Activated T-cell treated with anti-CD3 and anti-CD28 coated beads, Interleukin-2, amount 50 U/mL, for 4 hours (primary cell): ENCODE results near the gene SNTG2. TPM values are rescaled to one million over a fixed set of nuclear protein-coding genes. Genes with fewer than 3 reads are reported as not detected.

Source experiments
- ATAC-seq, 2 donors: fragments of 200-7000 bp; cut with Tn5 transposase; one replicate each; pipeline ENCODE4 v1.10.0; 2021
- DNase-seq: peaks from one replicate; pipeline ENCODE4 v3.0.0-alpha.2; 2020
- H3K27me3 Mint-ChIP-seq: one replicate; pipeline ENCODE4 v1.8.0; 2021; ENCODE audit warnings: low read depth, mixed read lengths
- H3K36me3 Mint-ChIP-seq: one replicate; pipeline ENCODE4 v1.8.0; 2022; ENCODE audit warnings: mixed read lengths; ENCODE audit not compliant: insufficient read depth
- H3K4me1 Mint-ChIP-seq: one replicate; pipeline ENCODE4 v1.8.0; 2021; ENCODE audit warnings: low read depth, mixed read lengths
- H3K4me3 Mint-ChIP-seq: one replicate; pipeline ENCODE4 v1.8.0; 2021; ENCODE audit warnings: mild to moderate bottlenecking, moderate library complexity, mixed read lengths
- H3K9me3 Mint-ChIP-seq: one replicate; pipeline ENCODE4 v1.8.0; 2021; ENCODE audit warnings: mixed read lengths
- total RNA-seq, 3 donors: library from RNA; stranded (reverse); gene quantifications; one replicate each; pipeline ENCODE4 v1.2.1, GENCODE V29; 2021

Gene SNTG2
- total RNA-seq, 3 donors from 2014 or later, result 0.22 to 1.0 (median 0.98) TPM

DNA sequence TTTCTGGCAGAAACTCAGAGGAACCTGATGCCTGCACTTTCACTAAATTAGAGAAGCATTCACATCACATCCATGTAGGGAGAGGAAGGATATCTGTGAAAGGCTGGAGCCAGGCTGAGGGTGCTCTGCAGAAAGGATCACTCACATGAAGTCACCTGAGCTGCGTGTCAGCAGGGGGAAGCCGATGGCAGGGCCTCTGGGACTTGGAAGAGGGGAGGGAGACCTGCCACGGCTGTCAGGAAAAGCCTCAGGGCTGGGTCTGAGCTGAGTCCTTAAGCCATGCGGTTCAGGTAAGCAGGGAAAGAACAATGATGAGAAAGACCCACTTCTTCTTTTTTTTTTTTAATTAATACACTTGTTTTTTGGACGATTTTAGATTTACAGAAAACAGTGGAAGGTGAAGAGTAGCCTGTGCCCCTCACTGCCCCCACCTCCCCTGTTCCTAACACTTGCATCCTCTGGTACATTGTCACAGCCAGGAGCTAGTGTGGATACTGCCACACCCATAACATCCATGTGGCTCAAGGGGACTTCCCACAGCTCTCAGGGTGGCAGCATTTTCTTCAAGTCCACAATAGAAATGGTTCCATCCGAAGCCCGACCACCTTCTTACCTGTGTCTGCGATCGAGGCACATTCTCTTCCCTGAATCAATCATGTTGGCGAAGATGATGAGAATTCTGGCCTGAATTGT lies 306.1 kb downstream of the SNTG2 start:
- no peak overlapping the region for H3K4me3 Mint-ChIP-seq
- ATAC-seq (no peak), DNase-seq (no peak)
- peaks cover 2% of the 10 kb centered on the region for H3K4me1 Mint-ChIP-seq
- H3K9me3 Mint-ChIP-seq, result no peaks in the 10 kb centered on the region
- H3K27me3 Mint-ChIP-seq, result peaks cover 4% of the 10 kb centered on the region
- no peaks in the 10 kb centered on the region for H3K36me3 Mint-ChIP-seq

GRCh38 chr2:1257334-1257733 lies 306.7 kb downstream of the SNTG2 start:
- peaks cover 4% of the 10 kb centered on the region for H3K27me3 Mint-ChIP-seq
- H3K4me1 Mint-ChIP-seq, result peaks cover 2% of the 10 kb centered on the region
- no peaks in the 10 kb centered on the region for H3K9me3 Mint-ChIP-seq
- ATAC-seq (no peak), DNase-seq (no peak)
- no peaks in the 10 kb centered on the region for H3K36me3 Mint-ChIP-seq
- no peak overlapping the region for H3K4me3 Mint-ChIP-seq

- no peaks in the 10 kb centered on the region for H3K4me1 Mint-ChIP-seq
- H3K27me3 Mint-ChIP-seq, result no peaks in the 10 kb centered on the region
- H3K4me3 Mint-ChIP-seq, result no peak overlapping the region
- H3K36me3 Mint-ChIP-seq, result no peaks in the 10 kb centered on the region
- no peaks in the 10 kb centered on the region for H3K9me3 Mint-ChIP-seq
- DNase-seq (no peak), ATAC-seq (no peak)
Observed at GRCh38 chr2:1259746-1260145, 309.1 kb downstream of the SNTG2 start.

- Mint-ChIP-seq H3K36me3 (no peaks in the 10 kb centered on the region), H3K27me3 (peaks cover 2% of the 10 kb centered on the region), H3K9me3 (no peaks in the 10 kb centered on the region), H3K4me3 (no peak overlapping the region), H3K4me1 (no peaks in the 10 kb centered on the region)
- ATAC-seq (no peak), DNase-seq (no peak)
Observed at GRCh38 chr2:1262609-1263008, 312.0 kb downstream of the SNTG2 start.

DNA sequence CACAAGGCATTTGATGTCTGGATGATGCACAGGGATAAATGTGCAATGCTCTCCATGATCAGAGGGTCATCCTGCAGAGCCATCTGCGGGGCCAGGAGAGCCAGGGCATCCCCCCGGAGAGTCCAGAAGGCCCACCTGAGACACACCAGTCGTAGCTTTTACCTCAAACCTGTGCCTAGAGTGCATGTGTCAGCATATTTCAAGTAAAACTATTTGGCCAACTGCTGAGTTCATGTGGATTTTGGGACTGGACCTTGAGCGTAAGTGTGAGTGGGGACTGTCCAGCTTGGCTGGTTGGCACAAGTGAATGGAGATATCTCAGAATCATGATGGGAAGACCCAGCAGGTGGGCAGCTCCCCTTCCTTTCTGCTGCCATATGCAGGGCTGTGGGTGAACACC lies 314.8 kb downstream of the SNTG2 start:
- no peaks in the 10 kb centered on the region for H3K9me3 Mint-ChIP-seq
- DNase-seq (no peak), ATAC-seq (no peak)
- H3K4me1 Mint-ChIP-seq, result no peaks in the 10 kb centered on the region
- peaks cover 2% of the 10 kb centered on the region for H3K27me3 Mint-ChIP-seq
- H3K4me3 Mint-ChIP-seq, result no peak overlapping the region
- no peaks in the 10 kb centered on the region for H3K36me3 Mint-ChIP-seq

- Mint-ChIP-seq H3K4me3 (no peak overlapping the region), H3K27me3 (peaks cover 2% of the 10 kb centered on the region), H3K36me3 (no peaks in the 10 kb centered on the region), H3K9me3 (no peaks in the 10 kb centered on the region), H3K4me1 (no peaks in the 10 kb centered on the region)
- DNase-seq (no peak), ATAC-seq (no peak)
Observed at GRCh38 chr2:1266351-1266750, 315.7 kb downstream of the SNTG2 start.

DNA sequence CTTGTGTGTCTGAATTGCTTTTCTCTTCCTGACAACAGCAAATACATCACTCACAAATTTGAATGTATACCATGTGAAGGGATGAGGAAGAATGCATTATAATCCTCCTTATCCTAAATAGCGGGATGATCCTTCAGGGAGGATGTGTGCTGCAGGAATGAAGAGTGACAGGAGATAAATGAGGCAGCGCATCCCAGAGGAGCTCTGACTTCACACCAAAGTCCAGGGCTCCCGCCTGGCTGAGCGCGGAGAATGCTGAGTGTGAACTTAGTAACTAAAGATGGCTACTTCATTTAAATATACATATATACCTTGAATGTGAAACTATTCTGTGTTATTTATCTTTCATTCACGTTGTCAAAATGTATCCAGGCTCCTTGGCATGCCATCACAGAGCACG lies 317.4 kb downstream of the SNTG2 start:
- Mint-ChIP-seq H3K4me1 (no peaks in the 10 kb centered on the region), H3K9me3 (no peaks in the 10 kb centered on the region), H3K27me3 (peaks cover 2% of the 10 kb centered on the region), H3K4me3 (no peak overlapping the region), H3K36me3 (no peaks in the 10 kb centered on the region)
- ATAC-seq (no peak), DNase-seq (no peak)

- DNase-seq (no peak), ATAC-seq (no peak)
- Mint-ChIP-seq H3K36me3 (peaks cover 6% of the 10 kb centered on the region), H3K4me3 (no peak overlapping the region), H3K4me1 (no peaks in the 10 kb centered on the region), H3K27me3 (peaks cover 2% of the 10 kb centered on the region), H3K9me3 (peaks cover 5% of the 10 kb centered on the region)
Observed at GRCh38 chr2:1269812-1270211, 319.2 kb downstream of the SNTG2 start.

DNA sequence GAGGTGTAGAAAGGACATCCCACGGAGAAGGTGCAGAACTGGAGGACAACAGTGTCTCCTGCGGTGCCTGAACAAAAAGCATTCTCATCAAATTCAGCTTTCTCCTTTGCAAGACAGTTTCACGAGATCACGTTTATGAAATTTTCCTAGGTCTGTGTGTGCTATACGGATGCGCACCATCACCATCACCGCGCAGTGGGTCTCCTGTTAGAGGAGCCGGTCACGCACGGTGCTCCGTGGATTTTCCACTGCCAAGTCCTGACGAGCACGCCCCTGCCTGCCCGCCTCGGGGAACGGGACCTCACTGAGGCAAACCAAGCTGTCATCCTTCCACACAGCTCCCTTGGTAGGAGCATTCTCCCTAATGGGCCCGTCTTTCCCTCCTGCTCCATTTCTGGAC lies 322.2 kb downstream of the SNTG2 start:
- H3K27me3 Mint-ChIP-seq, result no peaks in the 10 kb centered on the region
- ATAC-seq (no peak), DNase-seq (no peak)
- peaks cover 15% of the 10 kb centered on the region for H3K9me3 Mint-ChIP-seq
- peaks cover 6% of the 10 kb centered on the region for H3K36me3 Mint-ChIP-seq
- H3K4me3 Mint-ChIP-seq, result no peak overlapping the region
- H3K4me1 Mint-ChIP-seq, result no peaks in the 10 kb centered on the region

DNA sequence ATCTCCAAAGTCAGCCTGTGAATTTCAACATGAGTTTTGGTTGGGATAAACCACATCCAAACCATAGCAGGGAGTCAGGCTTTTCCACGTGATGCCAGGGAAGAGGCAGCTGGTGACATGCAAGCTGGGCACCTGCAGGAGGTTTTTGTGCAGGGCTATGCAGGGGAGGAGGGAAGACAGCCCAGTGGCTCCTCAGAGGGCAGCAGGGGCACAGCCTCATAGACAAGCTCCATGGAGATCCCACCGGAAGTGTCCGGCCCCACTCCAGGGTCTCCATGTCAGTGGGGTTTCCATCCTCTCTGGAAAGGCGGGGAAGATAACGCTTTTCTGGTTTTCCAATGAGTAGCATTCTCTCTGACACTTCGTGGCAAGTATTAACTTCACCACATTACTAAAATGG lies 327.0 kb downstream of the SNTG2 start:
- H3K36me3 Mint-ChIP-seq, result peaks cover 6% of the 10 kb centered on the region
- no peak for ATAC-seq

DNA sequence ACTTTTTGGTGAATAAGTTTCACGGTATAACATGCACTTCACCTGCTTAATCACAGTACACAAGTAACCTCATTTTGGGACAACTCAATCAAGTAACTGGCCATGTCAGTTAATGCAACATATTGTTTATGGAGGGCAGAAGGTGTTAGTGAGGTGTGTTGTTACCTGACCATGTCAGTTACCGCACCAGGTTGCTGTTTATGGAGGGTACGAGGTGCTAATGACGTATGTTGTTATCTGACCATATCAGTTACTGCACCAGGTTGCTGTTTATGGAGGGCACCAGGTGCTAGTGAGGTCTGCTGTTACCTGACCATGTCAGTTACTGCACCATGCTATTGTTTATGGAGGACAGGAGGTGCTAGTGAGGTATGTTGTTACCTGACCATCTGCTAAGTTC lies 327.5 kb downstream of the SNTG2 start:
- H3K36me3 Mint-ChIP-seq, result peaks cover 5% of the 10 kb centered on the region
- no peaks in the 10 kb centered on the region for H3K4me1 Mint-ChIP-seq
- ATAC-seq (no peak), DNase-seq (no peak)
- no peaks in the 10 kb centered on the region for H3K27me3 Mint-ChIP-seq
- H3K4me3 Mint-ChIP-seq, result no peak overlapping the region
- peaks cover 15% of the 10 kb centered on the region for H3K9me3 Mint-ChIP-seq

More for the DNA sequence above, 327.0 kb downstream of the SNTG2 start:
- Mint-ChIP-seq H3K4me3 (no peak overlapping the region), H3K27me3 (no peaks in the 10 kb centered on the region), H3K4me1 (no peaks in the 10 kb centered on the region), H3K9me3 (peaks cover 15% of the 10 kb centered on the region)
- DNase-seq, result no peak

- no peaks in the 10 kb centered on the region for H3K4me1 Mint-ChIP-seq
- H3K27me3 Mint-ChIP-seq, result no peaks in the 10 kb centered on the region
- H3K9me3 Mint-ChIP-seq, result peaks cover 15% of the 10 kb centered on the region
- H3K36me3 Mint-ChIP-seq, result peaks cover 3% of the 10 kb centered on the region
- no peak overlapping the region for H3K4me3 Mint-ChIP-seq
- no peak for ATAC-seq
- no peak for DNase-seq
Observed at GRCh38 chr2:1278861-1279260, 328.2 kb downstream of the SNTG2 start.

GRCh38 chr2:1282552-1282951 lies 331.9 kb downstream of the SNTG2 start:
- Mint-ChIP-seq H3K36me3 (no peaks in the 10 kb centered on the region), H3K4me3 (no peak overlapping the region), H3K9me3 (no peaks in the 10 kb centered on the region), H3K4me1 (no peaks in the 10 kb centered on the region), H3K27me3 (no peaks in the 10 kb centered on the region)
- no peak for ATAC-seq
- no peak for DNase-seq

DNA sequence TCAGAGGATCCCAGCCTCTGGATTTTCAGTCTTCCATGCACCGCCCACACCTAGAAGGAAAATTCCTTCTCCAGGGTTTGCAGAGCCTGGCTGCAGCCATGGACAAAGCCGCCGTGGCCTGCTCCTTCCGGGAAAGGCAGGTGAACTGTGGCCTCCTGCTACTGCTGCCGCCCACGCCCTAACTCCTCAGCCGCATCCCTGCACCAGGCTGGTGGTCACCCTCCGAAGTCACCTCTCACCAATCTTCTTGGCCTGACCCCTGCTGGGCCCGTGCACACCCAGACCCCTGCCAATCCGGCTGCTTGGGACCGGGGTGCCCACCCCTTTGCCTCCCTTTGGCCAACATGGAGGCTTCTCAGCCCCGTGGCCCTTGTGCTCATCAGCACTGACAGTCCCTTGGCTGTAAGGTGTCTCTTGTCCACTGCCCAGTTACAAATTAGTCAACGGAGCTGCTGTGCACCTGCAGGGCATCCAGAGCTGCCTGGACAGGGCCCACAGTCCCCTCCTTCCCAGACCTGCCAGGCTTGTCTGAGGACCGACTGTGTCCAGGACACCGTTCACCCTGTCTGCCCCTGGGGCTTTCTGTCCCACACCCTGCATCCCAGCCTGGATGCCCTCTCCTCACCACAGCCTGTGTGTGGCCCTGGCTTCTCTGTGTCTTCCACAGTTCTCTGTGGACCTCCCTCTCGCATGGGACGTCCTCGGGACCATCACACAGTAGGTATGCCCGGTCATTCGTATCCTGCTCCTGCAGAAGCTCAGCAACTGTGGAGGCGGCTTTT lies 332.6 kb downstream of the SNTG2 start:
- Mint-ChIP-seq H3K4me3 (no peak overlapping the region), H3K27me3 (no peaks in the 10 kb centered on the region), H3K9me3 (no peaks in the 10 kb centered on the region), H3K36me3 (no peaks in the 10 kb centered on the region), H3K4me1 (no peaks in the 10 kb centered on the region)
- DNase-seq (no peak), ATAC-seq (no peak)

DNA sequence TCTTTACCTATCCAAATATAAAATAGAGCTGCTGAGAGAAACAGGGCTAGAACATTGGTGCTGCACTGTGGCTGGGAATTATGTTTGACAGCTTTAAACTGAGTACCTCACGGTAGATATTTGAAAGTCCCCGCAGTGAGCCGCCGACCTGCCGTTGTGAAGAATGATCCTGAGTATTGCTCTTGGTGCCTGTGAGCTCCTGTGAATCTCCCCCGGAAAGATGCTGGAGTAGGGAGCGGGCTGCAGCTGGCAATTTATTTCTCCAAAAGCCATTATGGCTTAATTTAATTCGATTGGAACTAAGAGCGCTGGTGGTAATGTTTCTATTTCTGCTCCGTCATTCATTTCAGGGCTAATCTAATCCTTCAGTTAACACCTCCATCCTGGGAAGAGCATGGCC lies 333.2 kb downstream of the SNTG2 start:
- Mint-ChIP-seq H3K27me3 (no peaks in the 10 kb centered on the region), H3K4me3 (no peak overlapping the region), H3K4me1 (no peaks in the 10 kb centered on the region), H3K9me3 (no peaks in the 10 kb centered on the region), H3K36me3 (no peaks in the 10 kb centered on the region)
- no peak for DNase-seq
- no peak for ATAC-seq
